Measurements from ENCODE around the gene TEN1. TPM values are rescaled to one million over a fixed set of nuclear protein-coding genes. Genes with fewer than 3 reads are reported as not detected.

The TEN1 gene
- total and polyA plus RNA-seq, 4 donors = 12.0 to 30.0 (median 16.5) TPM

GRCh38 chr17:76033139-76033538 lies 54.1 kb downstream of the TEN1 start (continued):
- TF ChIP-seq REST (IDR thresholded peaks at IDR 0.05) (no peak), SP1 (IDR thresholded peaks at IDR 0.05) (no peak), ZBTB33 (IDR thresholded peaks at IDR 0.05) (no peak)

DNA sequence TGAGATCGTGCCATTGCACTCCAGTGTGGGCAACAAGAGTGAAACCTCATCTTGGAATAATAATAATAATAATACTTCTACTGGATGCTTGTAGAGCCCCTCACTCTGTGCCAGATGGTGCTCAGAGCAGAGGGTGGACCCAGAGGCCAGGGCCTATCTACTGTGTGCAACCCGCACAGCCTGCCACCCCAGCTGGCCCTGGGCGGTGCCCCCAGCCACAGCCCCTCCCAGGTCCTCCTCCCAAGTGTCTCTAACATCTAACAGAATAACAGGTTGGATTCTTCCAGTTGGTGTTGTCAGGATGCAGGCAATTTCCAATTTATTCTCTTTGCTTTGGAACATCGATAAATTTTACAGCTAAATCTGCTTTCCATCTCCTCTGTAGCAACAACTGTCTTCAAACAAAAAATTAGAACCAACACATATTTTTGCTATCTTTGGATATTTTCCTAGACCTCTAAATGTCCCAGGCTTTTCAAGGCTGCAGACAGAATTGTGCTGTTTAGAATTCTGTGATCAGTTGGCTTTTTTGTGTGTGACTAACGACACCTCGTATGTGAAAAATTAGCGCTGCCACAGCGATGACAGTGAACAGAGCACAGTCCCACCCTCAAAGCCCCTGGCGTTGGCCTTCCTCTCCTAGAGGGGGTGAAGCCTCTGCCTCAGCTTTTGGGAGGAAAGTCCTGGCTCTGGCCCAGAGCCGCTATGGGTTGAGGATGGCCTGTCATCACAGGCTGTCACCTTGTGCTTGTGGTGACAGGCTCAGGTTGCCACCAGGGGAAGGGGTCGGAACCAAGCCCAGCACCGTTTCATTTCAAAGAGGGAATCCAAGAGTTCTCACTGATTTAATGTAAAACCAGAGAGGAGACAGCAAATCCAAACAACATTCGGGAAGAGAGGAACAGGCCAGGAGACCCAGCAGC lies 55.6 kb downstream of the TEN1 start:
- WGBS = 92% methylated on average over 13 of the region's 13 CpGs
- TF ChIP-seq, protein P1, sequence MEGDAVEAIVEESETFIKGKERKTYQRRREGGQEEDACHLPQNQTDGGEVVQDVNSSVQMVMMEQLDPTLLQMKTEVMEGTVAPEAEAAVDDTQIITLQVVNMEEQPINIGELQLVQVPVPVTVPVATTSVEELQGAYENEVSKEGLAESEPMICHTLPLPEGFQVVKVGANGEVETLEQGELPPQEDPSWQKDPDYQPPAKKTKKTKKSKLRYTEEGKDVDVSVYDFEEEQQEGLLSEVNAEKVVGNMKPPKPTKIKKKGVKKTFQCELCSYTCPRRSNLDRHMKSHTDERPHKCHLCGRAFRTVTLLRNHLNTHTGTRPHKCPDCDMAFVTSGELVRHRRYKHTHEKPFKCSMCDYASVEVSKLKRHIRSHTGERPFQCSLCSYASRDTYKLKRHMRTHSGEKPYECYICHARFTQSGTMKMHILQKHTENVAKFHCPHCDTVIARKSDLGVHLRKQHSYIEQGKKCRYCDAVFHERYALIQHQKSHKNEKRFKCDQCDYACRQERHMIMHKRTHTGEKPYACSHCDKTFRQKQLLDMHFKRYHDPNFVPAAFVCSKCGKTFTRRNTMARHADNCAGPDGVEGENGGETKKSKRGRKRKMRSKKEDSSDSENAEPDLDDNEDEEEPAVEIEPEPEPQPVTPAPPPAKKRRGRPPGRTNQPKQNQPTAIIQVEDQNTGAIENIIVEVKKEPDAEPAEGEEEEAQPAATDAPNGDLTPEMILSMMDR (IDR thresholded peaks at IDR 0.05; ENCODE audit: low read depth, low read length, missing input control) = no peak
- no peak for TF ChIP-seq TAF1 (conservative IDR thresholded peaks at IDR 0.05)
- TF ChIP-seq FOXA1 (IDR thresholded peaks at IDR 0.05) = no peak
- TF ChIP-seq, protein P2, sequence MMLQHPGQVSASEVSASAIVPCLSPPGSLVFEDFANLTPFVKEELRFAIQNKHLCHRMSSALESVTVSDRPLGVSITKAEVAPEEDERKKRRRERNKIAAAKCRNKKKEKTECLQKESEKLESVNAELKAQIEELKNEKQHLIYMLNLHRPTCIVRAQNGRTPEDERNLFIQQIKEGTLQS (IDR thresholded peaks at IDR 0.05) = no peak
- no peak for TF ChIP-seq EGR1 (IDR thresholded peaks at IDR 0.05; ENCODE audit: low read depth in 2 of 2)
- no peak for TF ChIP-seq FOXA2 (IDR thresholded peaks at IDR 0.05)
- TF ChIP-seq HNF4A (conservative IDR thresholded peaks at IDR 0.05) = no peak
- no peak for TF ChIP-seq YY1 (IDR thresholded peaks at IDR 0.05)
- no peak for TF ChIP-seq RAD21 (IDR thresholded peaks at IDR 0.05)
- Histone ChIP-seq H3K4me1 (ENCODE audit: control insufficient read depth in 4 of 4, insufficient read depth in 4 of 4, low read length in 3 of 4) (peaks cover 0 to 2% (median under 1%) of the 10 kb centered on the region in 4 donors), H3K27ac (ENCODE audit: low read depth in 1 of 2, low read length in 2 of 2) (no peak overlapping the region), H3K9me3 (ENCODE audit: control insufficient read depth in 4 of 4, low read length in 3 of 4) (no peaks in the 10 kb centered on the region), H3K27me3 (ENCODE audit: control insufficient read depth in 4 of 4, insufficient read depth in 4 of 4, low read length in 3 of 4) (no peaks in the 10 kb centered on the region), H3K4me3 (ENCODE audit: low read depth in 1 of 3, low read length in 3 of 3) (no peak overlapping the region), H3K9ac (ENCODE audit: low read depth in 1 of 2, low read length in 2 of 2) (no peak overlapping the region), H3K36me3 (ENCODE audit: control insufficient read depth in 4 of 4, insufficient read depth in 3 of 4, low read depth in 1 of 4, low read length in 3 of 4) (peaks cover 2 to 22% (median 14%) of the 10 kb centered on the region in 4 donors)
- DNase-seq (ENCODE audit: low spot score) = peak; percentile 82

All from liver (tissue), 9 donors.